Kidney tubule cell (primary cell): ENCODE measurements around the gene GAB1.

Source experiments
- DNase-seq: peaks from one replicate; pipeline ENCODE4 v3.0.0-alpha.2; 2018; ENCODE audit warnings: low spot score

Gene GAB1

GRCh38 chr4:143417679-143418403 is 81.2 kb downstream of the GAB1 start:
- no peak for DNase-seq

- no peak for DNase-seq
Measured at GRCh38 chr4:143420227-143420626, 83.6 kb downstream of the GAB1 start.

GRCh38 chr4:143421609-143422008 is 84.9 kb downstream of the GAB1 start:
- peak; percentile 22 for DNase-seq

- DNase-seq, result no peak
Measured at GRCh38 chr4:143424276-143424675, 87.6 kb downstream of the GAB1 start.

GRCh38 chr4:143431526-143432257 is 95.0 kb downstream of the GAB1 start:
- DNase-seq, result no peak

GRCh38 chr4:143432258-143432591 is 95.5 kb downstream of the GAB1 start:
- DNase-seq, result no peak

- DNase-seq, result no peak
Measured at GRCh38 chr4:143433231-143433630, 96.6 kb downstream of the GAB1 start.

- no peak for DNase-seq
Measured at GRCh38 chr4:143435955-143436354, 99.3 kb downstream of the GAB1 start.

GRCh38 chr4:143437476-143437875 is 100.8 kb downstream of the GAB1 start:
- no peak for DNase-seq

GRCh38 chr4:143437937-143438336 is 101.3 kb downstream of the GAB1 start:
- no peak for DNase-seq

GRCh38 chr4:143438710-143439109 is 102.0 kb downstream of the GAB1 start:
- peak; percentile 20 for DNase-seq

- DNase-seq, result no peak
Measured at GRCh38 chr4:143441109-143441508, 104.4 kb downstream of the GAB1 start.

GRCh38 chr4:143441678-143442077 is 105.0 kb downstream of the GAB1 start:
- no peak for DNase-seq

GRCh38 chr4:143443728-143444127 is 107.1 kb downstream of the GAB1 start:
- DNase-seq, result no peak

- no peak for DNase-seq
Measured at GRCh38 chr4:143451186-143451585, 114.5 kb downstream of the GAB1 start.

GRCh38 chr4:143455211-143455610 is 118.5 kb downstream of the GAB1 start:
- no peak for DNase-seq

- no peak for DNase-seq
Measured at GRCh38 chr4:143458966-143459365, 122.3 kb downstream of the GAB1 start.

- no peak for DNase-seq
Measured at GRCh38 chr4:143473334-143474126, 136.9 kb downstream of the GAB1 start.

- no peak for DNase-seq
Measured at GRCh38 chr4:143477487-143477886, 140.8 kb downstream of the GAB1 start.

GRCh38 chr4:143481361-143481760 is 144.7 kb downstream of the GAB1 start:
- no peak for DNase-seq

- peak; percentile 56 for DNase-seq
Measured at GRCh38 chr4:143482840-143483239, 146.2 kb downstream of the GAB1 start.

- DNase-seq, result no peak
Measured at GRCh38 chr4:143486314-143486713, 149.6 kb downstream of the GAB1 start.

GRCh38 chr4:143488687-143489086 is 152.0 kb downstream of the GAB1 start:
- DNase-seq, result peak; percentile 9
